PC-9 (cell line): ENCODE data around the gene CD302. TPM values are rescaled to one million over a fixed set of nuclear protein-coding genes. Genes with fewer than 3 reads are reported as not detected.
A peak's percentile ranks its signal among the peaks of the same experiment; 100 is the strongest.
"Not testable (repeated sequence)": the region's sequence is repeated elsewhere in the genome, so short reads cannot be mapped to it uniquely, and the experiment has no call there.

Experiments
- BruUV-seq: library from RNA; stranded (reverse); fragments of 400-500 nt; replicated peaks from 2 replicates; lab custom pipeline; 2021; lab: Mats Ljungman, UMichigan
- CTCF ChIA-PET: fragments of 300-600 bp; sonication (Branson Sonifier 250); formaldehyde crosslinking; loops from one replicate; lab custom pipeline; 2022; ENCODE audit warnings: antibody characterized with exemption; lab: Charles Lee
- POLR2A ChIA-PET: fragments of 300-600 bp; sonication (Branson Sonifier 250); formaldehyde crosslinking; loops from one replicate; lab custom pipeline; 2022; ENCODE audit warnings: antibody characterized with exemption; ENCODE audit not compliant: unreplicated experiment; lab: Charles Lee
- DNase-seq, 2 experiments: peaks; one replicate each; pipeline versions ENCODE4 v3.0.0 to v3.0.0-alpha.2; 2015 to 2022; ENCODE audit warnings: mixed read lengths in 1 of 2
- H2AFZ ChIP-seq: fragments of 200-600 bp; sonication (generic); 2 replicates; pipeline ENCODE4 v1.8.1; 2017; ENCODE audit warnings: antibody characterized with exemption
- H3F3A ChIP-seq: fragments of 200-600 bp; sonication (generic); 2 replicates; pipeline ENCODE4 v1.8.1; 2017; ENCODE audit warnings: antibody characterized with exemption, mild to moderate bottlenecking, low read depth; ENCODE audit not compliant: insufficient read depth
- H3K27ac ChIP-seq: fragments of 200-600 bp; sonication (generic); 2 replicates; pipeline ENCODE4 v1.6.1; 2016; ENCODE audit warnings: mixed run types
- H3K27me3 ChIP-seq: fragments of 200-600 bp; sonication (generic); 2 replicates; pipeline ENCODE4 v1.6.1; 2016; ENCODE audit warnings: low read depth, mixed run types; ENCODE audit not compliant: insufficient read depth
- H3K36me3 ChIP-seq: fragments of 200-600 bp; sonication (generic); 2 replicates; pipeline ENCODE4 v1.6.1; 2016; ENCODE audit warnings: low read depth, mixed run types
- H3K4me1 ChIP-seq: fragments of 200-600 bp; sonication (generic); replicated peaks from 2 replicates; pipeline ENCODE4 v1.6.1; 2016; ENCODE audit warnings: mixed run types; ENCODE audit not compliant: insufficient read depth
- H3K4me2 ChIP-seq: fragments of 200-600 bp; sonication (generic); 2 replicates; pipeline ENCODE4 v1.6.1; 2017; ENCODE audit warnings: mixed run types
- H3K4me3 ChIP-seq: fragments of 200-600 bp; sonication (generic); 2 replicates; pipeline ENCODE4 v1.6.1; 2016; ENCODE audit warnings: mixed run types
- H3K79me2 ChIP-seq: fragments of 200-600 bp; sonication (generic); 2 replicates; pipeline ENCODE4 v1.6.1; 2017; ENCODE audit warnings: low read depth, mixed run types
- H3K9me2 ChIP-seq: fragments of 200-600 bp; sonication (generic); 2 replicates; pipeline ENCODE4 v1.8.1; 2017; ENCODE audit warnings: mild to moderate bottlenecking; ENCODE audit not compliant: insufficient read depth
- H3K9me3 ChIP-seq: fragments of 200-600 bp; sonication (generic); 2 replicates; pipeline ENCODE4 v1.8.1; 2016; ENCODE audit warnings: low read depth; ENCODE audit not compliant: insufficient read depth
- H4K20me1 ChIP-seq: fragments of 200-600 bp; sonication (generic); 2 replicates; pipeline ENCODE4 v1.8.1; 2017; ENCODE audit not compliant: insufficient read depth
- CTCF ChIP-seq: fragments of 200-600 bp; sonication (generic); conservative IDR thresholded peaks from 2 replicates; pipeline ENCODE4 v1.6.1; 2017; ENCODE audit warnings: mixed run types, antibody characterized with exemption, mild to moderate bottlenecking, moderate library complexity
- EZH2 ChIP-seq: fragments of 200-600 bp; sonication (generic); IDR thresholded peaks from 2 replicates; pipeline ENCODE4 v1.8.0; 2017; ENCODE audit warnings: antibody characterized with exemption, low read depth
- intact Hi-C: fragments of 100-400 bp; cut with micrococcal nuclease; formaldehyde crosslinking; loops from one replicate; pipeline ENCODE4 v1.10.0; 2022; ENCODE audit not compliant: unreplicated experiment
- total RNA-seq: library from RNA; stranded (reverse); gene quantifications from 2 replicates; pipeline ENCODE4 v1.2.3, GENCODE V29; 2021

CD302 gene
- total RNA-seq, 1 experiment from 2014 or later, result 2.6 TPM

- Histone ChIP-seq H3K9me2 (no peaks in the 10 kb centered on the region), H3K36me3 (no peaks in the 10 kb centered on the region), H3K79me2 (no peaks in the 10 kb centered on the region), H3K4me3 (no peak overlapping the region), H4K20me1 (no peaks in the 10 kb centered on the region), H3K4me1 (peaks cover 9% of the 10 kb centered on the region), H3K27me3 (no peaks in the 10 kb centered on the region), H3K9me3 (no peaks in the 10 kb centered on the region), H2AFZ (no peak overlapping the region), H3K27ac (no peak overlapping the region), H3F3A (0 out of 2 replicates have a peak, but pooled peaks cover 5% of the 10 kb centered on the region), H3K4me2 (no peak overlapping the region)
- TF ChIP-seq EZH2 (no peak), CTCF (no peak)
- intact Hi-C loops, result no loop called here
- POLR2A ChIA-PET, result interaction anchor here (0.6 kb wide), 1 partner anchor 47 kb away, joined by 6 read pairs; no protein-coding TSS in a partner anchor
- peak; percentile 6 to 79 for DNase-seq
- CTCF ChIA-PET, result no interaction called here
- no TSS peak for BruUV-seq
Measured at GRCh38 chr2:159788253-159788652, 9.8 kb downstream of the CD302 start.

GRCh38 chr2:159787647-159788046 is 10.4 kb downstream of the CD302 start:
- CTCF ChIA-PET, H3K4me2 ChIP-seq, H3K79me2 ChIP-seq, POLR2A ChIA-PET, intact Hi-C loops, H3K4me1 ChIP-seq, H3K9me3 ChIP-seq, H3K27ac ChIP-seq, H4K20me1 ChIP-seq, DNase-seq, H3K9me2 ChIP-seq, H2AFZ ChIP-seq, H3K4me3 ChIP-seq, H3K36me3 ChIP-seq, BruUV-seq, H3K27me3 ChIP-seq, H3F3A ChIP-seq: not testable (repeated sequence)

- Histone ChIP-seq H3K27ac (no peak overlapping the region), H3K4me1 (peaks cover 9% of the 10 kb centered on the region), H3K4me2 (no peak overlapping the region), H3K9me3 (no peaks in the 10 kb centered on the region), H3F3A (0 out of 2 replicates have a peak, but pooled peaks cover 5% of the 10 kb centered on the region), H2AFZ (no peak overlapping the region), H3K79me2 (no peaks in the 10 kb centered on the region), H3K27me3 (no peaks in the 10 kb centered on the region), H3K36me3 (no peaks in the 10 kb centered on the region), H3K4me3 (no peak overlapping the region), H3K9me2 (no peaks in the 10 kb centered on the region), H4K20me1 (no peaks in the 10 kb centered on the region)
- TF ChIP-seq CTCF (no peak), EZH2 (no peak)
- ChIA-PET POLR2A (no interaction called here), CTCF (no interaction called here)
- no TSS peak for BruUV-seq
- no peak for DNase-seq
- intact Hi-C loops, result no loop called here
Measured at GRCh38 chr2:159786938-159787337, 11.1 kb downstream of the CD302 start.

GRCh38 chr2:159785195-159785594 is 12.8 kb downstream of the CD302 start:
- intact Hi-C loops, result no loop called here
- no peak overlapping the region for H3K27ac ChIP-seq
- no TSS peak for BruUV-seq
- H3K4me2 ChIP-seq, result no peak overlapping the region
- TF ChIP-seq CTCF (no peak), EZH2 (no peak)
- no peaks in the 10 kb centered on the region for H3K36me3 ChIP-seq
- H3F3A ChIP-seq, result 0 out of 2 replicates have a peak, but pooled peaks cover 5% of the 10 kb centered on the region
- no peaks in the 10 kb centered on the region for H3K79me2 ChIP-seq
- no peak overlapping the region for H2AFZ ChIP-seq
- no peaks in the 10 kb centered on the region for H3K9me2 ChIP-seq
- ChIA-PET POLR2A (no interaction called here), CTCF (no interaction called here)
- H3K4me3 ChIP-seq, result no peak overlapping the region
- no peaks in the 10 kb centered on the region for H3K27me3 ChIP-seq
- peaks cover 9% of the 10 kb centered on the region for H3K4me1 ChIP-seq
- no peaks in the 10 kb centered on the region for H3K9me3 ChIP-seq
- H4K20me1 ChIP-seq, result no peaks in the 10 kb centered on the region
- no peak for DNase-seq

- BruUV-seq, intact Hi-C loops, H4K20me1 ChIP-seq, H3K4me1 ChIP-seq, CTCF ChIA-PET, POLR2A ChIA-PET, H3F3A ChIP-seq, DNase-seq, H3K27me3 ChIP-seq, H3K4me2 ChIP-seq, H3K9me3 ChIP-seq, H3K79me2 ChIP-seq, H3K36me3 ChIP-seq, H3K27ac ChIP-seq, H2AFZ ChIP-seq, H3K9me2 ChIP-seq, H3K4me3 ChIP-seq: not testable (repeated sequence)
Measured at GRCh38 chr2:159784744-159785143, 13.3 kb downstream of the CD302 start.
